H1 (cell line): Measurements from ENCODE around the gene SLC66A2. TPM values are rescaled to one million over a fixed set of nuclear protein-coding genes. Genes with fewer than 3 reads are reported as not detected.

Experiments used
- GABPA ChIP-seq: IDR thresholded peaks from 2 replicates; pipeline ENCODE4 v1.6.1; 2011; ENCODE audit warnings: mild to moderate bottlenecking, low read length, moderate library complexity, borderline replicate concordance; ENCODE audit not compliant: insufficient read depth
- PHF8 ChIP-seq: fragments of 200-600 bp; sonication (generic); conservative IDR thresholded peaks from 2 replicates; pipeline ENCODE4 v1.7.1; 2012; ENCODE audit warnings: low read depth, mild to moderate bottlenecking, inconsistent platforms, low read length, moderate library complexity
- polyA plus RNA-seq, 7 experiments: library from polyadenylated mRNA; depleted of rRNA in 3 of 7; stranded (reverse) in 5 of 7; unstranded in 2 of 7; fragments of >200 nt in 5 of 7; fragments of 200-250 nt in 2 of 7; gene quantifications; 1 replicate in 5 of 7; 2 replicates in 1 of 7; 4 replicates in 1 of 7; pipeline versions ENCODE4 v1.2.1 to v1.2.3, GENCODE V29; 2011 to 2013; ENCODE audit warnings: missing spikeins in 2 of 7, mixed read lengths in 2 of 7
- total RNA-seq: library from RNA; stranded (reverse); fragmentation: NEBNext Ultra II Directional; extraction: Animal tissue kit (Norgen Biotek cat#: 25700); gene quantifications from 2 replicates; pipeline ENCODE4 v1.2.1, GENCODE V29; 2021

Gene SLC66A2
- total and polyA plus RNA-seq, 2 of the 8 experiments (the other 6 are each of a cell fraction or from before 2014, with no cell fraction given): 15.0 to 18.9 TPM

- TF ChIP-seq GABPA (no peak), PHF8 (no peak)
Observed at GRCh38 chr18:79911344-79912270, 39.8 kb downstream of the SLC66A2 start (continued).
